Measurements from ENCODE around the gene EFNB2.

The EFNB2 gene

DNA sequence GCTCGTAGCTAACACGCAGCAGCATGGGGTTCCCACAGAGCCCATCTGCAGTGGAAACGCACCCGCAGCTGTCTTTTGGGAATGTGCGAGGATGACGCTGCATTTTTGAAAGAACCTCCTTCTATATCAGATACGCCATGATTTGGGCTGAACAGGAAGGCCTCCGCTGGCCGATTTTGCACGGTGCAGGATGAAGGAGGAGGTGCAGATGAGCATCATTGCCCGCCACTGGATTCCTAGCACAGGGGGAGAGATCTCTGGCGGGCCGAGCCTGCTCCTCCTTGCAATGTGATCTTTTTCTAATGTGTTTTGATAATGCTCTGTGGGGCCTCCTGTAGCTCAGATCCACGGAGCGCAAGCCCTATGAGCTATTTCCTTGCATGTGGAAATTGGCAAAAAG is 55.5 kb downstream of the EFNB2 start:
- no peak for DNase-seq

DNA sequence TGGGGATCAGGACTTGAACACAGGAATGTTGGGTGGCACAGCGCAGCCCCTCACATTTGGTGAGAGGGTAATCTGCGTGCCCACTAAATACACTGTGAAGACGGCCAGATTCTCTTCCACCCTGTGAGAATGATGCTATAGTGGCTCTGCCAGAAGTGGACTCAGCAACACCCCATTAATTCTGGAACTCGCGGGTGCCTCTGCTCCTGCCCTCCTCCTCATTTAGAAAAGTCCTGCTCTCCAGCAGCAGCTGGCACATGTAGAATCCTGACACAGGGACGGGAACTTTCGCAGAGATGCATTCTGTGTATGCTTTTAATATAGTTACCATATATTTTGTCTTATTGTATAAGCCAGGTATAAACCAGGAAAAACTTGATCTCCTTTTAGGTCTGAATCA is 57.3 kb downstream of the EFNB2 start:
- no peak for DNase-seq

DNA sequence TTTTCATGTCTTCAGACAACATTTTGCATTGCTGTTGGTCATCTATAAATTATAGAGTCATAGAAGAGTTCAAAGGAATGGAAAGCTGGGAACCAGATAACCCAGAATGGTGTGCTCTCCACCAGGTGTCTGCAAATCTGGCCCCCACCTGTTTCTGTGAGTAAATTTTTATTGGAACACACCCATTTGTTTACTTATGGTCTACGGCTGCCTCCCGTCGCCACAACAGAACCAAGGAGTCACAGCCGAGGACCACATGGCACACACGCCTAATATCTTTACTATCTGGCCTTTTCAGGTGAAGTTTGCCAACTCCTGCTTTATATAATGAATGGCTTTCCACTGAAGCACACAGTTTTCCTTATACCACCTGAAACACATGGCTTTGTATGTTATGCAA is 58.2 kb downstream of the EFNB2 start:
- no peak for DNase-seq

DNA sequence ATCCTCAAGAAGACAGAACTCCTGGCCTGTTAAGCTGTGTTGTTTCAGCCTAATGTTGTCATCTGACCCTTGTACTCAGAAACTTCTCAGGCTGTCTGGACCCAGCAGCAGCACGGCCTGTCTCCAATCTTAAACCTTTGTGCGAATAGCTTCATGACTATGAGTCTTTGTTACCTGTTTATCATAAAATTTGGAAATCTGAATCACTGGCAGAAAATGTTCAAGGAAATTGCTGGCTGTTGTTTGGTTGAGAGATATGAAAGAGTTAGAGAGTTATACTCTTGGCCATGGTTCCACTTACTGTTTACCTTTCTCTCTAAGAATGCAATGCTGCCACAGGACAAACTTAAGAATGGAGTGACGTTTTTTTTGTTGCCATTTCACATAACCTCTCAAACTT is 59.6 kb downstream of the EFNB2 start:
- DNase-seq: no peak

DNA sequence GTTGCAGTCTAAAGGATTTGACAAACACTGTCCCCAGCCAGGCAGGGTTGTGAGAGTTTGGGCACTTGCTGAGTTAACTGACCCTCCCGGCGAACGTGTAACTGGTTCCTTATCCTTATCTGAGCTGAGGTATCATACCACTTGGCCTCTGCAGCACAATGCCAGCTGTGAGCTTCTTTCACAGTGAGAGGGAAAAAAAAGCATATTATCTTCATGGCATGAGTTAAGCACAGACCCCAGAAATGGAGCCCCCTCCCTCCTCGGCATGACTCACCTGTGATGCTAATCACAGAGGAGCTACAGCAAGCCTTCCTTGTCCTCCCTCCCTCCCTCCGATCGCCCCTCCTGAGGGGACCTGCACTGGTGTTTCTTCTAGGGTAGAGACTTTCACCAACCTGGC is 60.5 kb downstream of the EFNB2 start:
- no peak for DNase-seq

DNA sequence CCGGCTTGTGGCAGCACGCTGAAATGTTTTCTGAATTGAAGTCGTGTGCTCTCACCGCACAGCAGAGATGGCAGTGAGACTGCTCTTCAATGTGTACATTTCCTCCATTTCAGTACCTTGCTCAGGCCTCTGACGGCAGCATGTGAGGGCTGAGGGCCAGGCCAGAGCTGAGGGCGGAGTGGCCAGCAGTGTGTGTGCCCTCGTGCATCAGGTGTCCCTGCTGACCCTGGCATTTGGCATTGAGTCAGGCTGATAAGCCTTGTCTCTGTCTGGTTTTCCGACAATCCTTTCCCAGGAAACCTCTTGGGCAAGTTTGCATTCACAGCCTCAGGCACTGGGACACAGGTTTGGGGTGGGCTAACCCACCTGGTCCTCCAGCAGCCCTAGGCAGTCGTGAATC is 62.3 kb downstream of the EFNB2 start:
- DNase-seq: no peak

DNA sequence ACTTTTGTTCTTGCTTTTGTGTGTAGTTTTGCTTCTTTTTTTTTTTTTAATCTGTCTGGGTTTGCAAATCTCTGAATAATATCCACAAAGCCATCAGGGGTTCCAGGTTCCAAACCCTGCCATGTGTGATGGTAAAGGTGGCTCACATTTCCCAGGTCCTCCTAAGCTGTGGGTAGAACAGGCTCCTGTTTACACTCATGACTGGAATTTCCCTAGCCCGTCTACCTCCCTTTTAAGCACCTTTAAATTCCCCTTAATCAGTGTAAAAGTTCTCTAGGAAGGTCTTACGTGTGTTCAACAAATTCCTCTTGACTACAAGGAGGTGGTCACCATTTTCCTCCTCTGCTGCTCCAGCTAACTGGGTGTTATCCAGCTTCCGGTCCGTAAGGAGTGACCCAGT is 62.8 kb downstream of the EFNB2 start:
- DNase-seq: no peak

DNA sequence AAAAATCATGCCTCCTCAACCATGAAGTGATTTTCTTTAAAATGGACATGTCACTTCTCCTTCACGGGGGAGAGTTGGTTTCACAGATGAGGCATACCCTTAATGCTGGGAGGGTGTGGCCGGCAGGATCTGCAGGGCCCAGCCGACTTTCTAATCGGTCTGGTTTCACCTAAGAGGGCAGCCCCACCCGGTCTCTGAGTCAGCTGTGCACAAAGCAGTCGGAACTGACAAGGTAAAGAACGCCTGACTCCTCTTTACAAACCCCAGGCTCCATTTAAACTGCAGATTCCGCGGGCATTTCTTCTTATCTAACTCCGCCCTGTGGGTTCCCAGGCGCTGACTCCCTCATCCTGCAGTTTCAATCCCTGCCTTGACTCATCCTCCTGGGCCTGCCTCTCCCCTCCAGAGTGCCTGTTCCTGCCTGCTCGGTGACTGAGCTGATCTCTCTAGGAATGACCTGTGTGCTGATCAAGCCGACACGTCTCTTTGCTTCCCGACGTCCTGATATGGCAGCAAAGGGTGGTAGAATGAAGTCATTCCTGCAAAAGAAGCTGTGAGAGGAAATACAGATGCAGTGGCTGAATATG is 63.4 kb downstream of the EFNB2 start:
- DNase-seq: no peak

DNA sequence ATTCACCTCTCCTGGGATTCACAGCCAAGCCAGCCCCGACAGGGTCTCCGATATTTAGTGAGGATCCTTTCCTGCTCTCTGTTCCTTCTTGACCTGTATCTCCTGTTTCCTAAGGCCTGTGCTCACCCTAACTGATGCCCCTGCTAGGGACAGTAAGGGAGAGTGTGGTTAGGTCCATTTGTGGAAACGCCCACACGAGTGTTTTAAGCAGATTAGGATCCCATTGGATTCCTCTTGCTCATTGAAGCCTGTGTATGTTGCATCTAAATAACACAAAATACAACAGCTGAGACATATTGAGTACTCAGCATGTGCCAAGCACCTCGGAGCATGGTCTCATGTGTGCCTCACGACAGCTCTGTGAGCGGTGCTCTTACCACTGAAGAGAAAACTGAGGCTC is 64.9 kb downstream of the EFNB2 start:
- DNase-seq: no peak

DNA sequence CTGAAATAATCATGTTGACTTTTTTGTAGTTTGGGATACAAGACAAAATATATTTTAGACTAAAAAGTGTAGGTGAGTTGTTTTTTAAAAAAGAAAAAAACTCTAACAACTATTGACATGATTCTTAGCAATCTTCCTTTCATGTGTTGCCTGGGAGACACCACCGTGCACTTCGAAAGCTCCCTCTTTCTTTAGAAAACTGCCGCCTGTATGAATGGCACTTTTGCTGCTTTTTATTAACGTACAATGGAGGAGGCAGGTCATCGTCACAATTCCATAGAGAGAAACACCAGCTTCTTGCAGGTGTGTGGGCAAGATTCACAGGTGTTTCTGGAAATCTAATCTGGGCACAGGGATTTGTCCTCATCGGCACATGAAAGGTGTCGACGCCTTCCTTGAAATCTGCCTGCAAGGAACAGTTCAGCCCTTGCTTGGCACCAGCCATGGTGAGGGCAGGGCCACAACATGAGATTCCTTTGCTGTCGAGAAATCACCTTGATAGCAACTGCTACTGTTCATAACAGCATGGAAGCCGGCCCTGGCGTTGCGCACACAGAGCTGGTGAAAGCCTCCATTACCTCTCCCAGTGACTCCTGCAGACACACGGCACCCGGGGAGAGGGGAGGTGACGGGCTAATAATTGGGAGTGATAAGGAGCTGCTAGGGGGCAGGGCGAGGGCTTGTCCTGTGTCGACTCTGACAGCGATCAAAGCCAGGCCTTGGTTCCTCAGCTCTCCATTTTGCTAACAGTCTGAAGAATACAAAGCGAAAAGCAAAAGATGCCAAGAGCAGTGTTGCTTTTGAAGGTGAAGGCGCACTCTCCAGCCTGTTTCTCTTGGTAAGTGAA is 66.5 kb downstream of the EFNB2 start:
- no peak for DNase-seq

DNA sequence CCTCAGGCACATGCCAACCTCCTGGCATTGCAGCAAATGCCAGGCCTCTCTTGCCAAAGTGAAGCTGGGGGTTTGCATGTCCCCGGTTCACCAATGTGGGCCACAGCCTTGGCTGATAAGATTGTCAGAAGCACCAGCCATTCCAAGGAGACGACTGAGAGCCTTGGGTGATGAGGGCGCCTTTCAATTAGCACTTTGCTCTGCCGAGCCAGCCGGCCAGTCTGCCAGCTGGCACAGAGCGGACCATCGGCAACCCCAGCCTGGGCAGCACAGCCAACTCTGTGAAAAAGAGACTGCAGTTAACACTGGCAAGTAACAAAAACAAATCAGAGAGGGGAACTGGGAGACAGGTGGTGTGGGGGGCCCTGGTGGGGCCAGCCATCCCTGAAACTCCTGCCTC is 67.3 kb downstream of the EFNB2 start:
- DNase-seq: no peak

DNA sequence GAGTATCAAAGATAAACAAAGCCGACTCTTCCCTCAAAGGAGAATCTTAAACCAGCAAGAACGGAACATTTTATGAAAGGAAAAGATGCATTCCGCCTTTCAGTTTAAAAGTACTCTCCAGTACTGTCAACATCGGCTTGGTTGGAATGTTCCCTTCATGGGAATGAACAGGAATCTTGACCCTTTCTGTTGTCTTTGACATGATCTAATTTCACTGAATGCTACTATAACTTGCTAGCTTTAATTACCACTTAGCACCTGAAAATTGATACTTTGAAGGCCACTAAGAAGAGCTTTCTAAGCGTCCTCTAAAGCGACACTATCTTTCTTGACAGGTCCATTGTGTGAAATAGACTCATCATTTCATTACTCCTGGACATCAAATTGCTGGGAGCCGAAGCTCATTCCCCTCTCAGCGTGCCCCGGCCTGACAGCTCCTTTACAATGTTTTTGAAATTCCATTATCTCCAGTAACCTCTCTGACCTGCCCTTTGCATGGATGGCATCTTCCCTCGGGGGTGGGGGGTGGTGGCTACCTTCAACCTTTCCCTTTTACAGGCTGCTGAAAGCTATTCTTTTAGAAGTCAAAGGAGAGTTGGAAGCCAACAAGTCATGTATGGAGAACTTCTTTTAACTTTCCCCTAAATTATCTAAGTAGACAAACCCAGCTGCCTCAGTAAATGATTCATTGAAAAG is 67.9 kb downstream of the EFNB2 start:
- DNase-seq: no peak

DNA sequence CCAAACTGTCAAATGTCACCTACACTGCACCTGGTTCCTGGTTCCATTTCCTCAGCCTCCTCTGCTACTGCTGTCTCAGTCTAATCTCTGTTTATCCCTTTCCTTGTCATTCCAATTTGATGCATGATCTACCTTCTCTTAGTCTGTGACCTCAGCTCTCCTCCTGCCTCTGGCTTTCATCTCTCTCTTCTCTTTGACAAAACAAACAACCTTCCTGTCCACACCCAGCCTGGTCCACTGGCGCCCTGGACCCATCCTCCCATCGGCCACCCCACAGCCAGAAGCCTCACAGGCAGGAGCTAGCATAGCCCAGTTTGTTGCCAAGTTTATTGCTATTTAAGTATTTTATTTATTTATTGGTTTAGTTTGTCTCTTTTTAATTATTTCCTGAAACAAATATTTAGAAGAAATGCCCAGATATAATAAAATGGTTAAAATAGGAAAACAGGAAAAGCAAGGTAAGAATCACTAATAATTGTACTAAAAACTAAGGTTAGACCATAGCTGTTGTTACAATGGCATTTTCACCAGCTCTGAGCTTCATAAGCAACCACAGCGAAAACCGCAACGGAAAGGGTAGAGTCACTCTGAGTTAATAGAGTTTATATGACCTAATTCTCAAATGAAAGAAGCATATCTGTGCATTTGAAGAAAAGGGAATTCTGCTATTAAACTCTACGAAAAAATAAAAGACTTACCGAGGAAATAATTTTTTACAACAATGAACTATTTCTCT is 68.6 kb downstream of the EFNB2 start:
- DNase-seq: no peak

DNA sequence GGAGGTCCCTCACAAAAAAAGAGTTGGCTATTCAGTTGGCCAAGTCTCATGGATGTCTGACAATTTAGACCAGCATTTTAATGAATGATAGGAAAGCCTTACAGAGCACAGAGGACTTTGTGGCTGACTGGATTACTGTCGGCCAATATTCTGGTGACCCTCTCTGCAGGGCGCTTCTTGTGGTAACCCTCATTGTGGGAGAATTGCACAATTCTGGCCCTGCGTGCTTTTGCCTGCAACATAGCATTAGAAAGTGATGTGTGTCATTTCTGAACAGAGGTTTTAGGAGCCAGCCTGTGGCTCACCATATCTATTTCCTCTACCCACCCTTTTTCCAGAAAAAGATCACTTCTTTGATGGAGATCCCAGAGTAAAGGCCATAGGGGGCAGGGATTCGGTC is 71.4 kb downstream of the EFNB2 start:
- DNase-seq: no peak

DNA sequence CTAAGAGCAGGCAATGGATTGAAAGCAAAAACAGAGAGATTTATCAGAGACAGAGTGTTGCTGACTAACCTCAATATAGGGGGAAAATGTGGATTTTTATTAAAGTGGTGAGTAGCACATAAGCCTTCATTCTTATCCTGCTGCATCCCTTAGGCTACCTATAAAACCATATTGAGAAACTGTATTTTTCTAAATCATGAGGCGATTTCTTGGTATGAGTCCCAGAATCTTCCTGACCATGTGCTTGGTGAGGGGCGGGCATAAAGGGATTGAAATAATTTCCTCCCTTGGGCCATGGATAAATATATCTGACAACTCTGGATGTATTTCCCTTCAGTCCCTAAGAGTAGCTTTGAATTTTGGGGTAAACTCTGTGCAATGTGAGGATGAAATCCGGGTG is 72.8 kb downstream of the EFNB2 start:
- no peak for DNase-seq

DNA sequence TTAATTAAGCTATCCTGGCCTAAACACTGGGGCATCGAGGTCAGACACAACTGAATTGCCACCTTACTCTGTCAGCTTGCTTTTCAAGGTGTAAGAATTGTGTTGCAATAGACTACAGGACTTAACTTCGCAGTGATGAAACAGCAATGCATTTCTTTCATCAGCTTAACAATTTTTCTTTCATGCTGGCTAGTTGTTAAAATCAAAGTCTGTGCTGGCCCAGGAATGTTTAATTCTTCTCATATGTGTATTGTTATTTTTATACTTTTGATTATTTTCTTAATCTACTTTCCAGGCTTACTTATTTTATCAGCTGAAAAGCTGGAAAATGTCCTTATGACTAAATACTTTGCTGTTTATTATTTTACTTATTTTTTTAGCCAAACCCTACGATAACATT is 79.7 kb downstream of the EFNB2 start:
- DNase-seq: no peak

DNA sequence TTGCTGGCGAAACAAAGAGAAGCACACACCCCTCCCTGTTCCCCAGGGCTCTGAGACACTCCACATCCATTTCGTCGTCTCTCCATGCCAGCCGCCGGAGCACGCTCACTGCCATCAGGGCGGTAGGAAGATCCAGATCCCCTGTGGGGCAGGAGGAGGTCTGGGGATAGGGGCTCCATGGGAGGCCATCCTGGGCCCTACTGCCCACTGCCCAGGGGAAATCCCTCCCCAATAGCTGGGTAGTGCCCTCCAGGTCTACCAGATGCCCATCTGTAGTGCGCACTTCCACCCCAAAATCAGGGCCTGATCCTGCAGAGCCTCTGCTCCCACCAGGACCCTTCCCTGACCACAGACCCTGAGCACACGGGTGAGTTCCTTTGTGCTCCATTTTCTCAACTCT is 80.3 kb downstream of the EFNB2 start:
- no peak for DNase-seq

DNA sequence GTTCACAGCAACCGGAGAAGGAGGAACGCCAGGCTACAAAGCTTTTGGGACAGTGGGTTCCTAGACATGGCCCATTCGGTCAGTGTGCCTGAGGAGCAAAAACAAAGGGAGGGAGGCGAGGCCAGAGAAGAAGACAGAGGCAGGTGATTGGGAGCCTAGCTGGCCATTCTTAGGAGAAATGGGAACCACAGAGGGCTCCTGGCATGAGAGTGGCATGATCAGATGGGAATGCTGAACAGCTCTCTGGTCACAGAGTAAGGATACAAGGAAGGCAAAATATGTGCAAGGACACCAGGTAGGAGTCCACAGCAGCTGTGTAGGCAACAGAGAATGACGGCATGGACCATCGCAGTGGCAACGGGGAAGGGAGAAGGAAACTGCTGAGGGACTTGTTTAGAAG is 82.4 kb downstream of the EFNB2 start:
- DNase-seq: no peak

DNA sequence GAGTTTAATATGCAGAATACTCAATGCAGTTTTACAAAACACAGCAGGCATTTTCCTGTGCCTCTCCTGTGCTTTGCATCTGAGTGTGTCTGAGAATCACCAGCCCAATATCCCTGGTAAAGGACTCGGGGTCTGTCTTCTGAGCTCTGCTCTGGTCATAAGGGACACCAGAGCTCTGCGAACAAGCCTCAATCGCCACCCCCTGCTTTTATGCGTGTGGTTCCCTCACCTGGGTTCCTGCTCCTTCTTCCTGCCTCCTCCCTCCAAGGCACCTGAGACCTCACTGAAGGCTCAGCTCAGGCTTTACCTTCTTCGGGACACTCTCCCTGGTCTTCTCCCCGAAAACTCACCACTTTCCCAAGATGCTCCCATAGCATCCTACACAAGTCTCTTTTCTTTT is 84.5 kb downstream of the EFNB2 start:
- no peak for DNase-seq

DNA sequence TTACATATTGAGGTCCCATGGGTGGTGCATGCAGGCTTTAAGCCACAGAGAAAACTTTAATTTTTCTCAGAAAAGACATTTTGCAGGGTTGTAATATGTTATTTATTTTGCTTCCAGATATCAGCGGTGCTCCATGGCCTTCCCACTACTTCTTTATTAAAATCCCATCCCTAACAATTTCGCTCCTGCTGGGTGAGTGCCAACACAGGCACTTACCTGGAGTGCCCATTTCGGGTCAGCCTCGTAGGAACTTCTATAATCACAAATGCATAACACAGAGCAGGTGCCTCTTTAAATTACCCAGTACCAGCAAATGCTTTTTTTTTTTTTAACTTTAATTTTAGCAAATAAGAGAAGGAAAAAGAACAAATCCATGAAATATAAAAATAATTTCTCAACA is 86.4 kb downstream of the EFNB2 start:
- no peak for DNase-seq

DNA sequence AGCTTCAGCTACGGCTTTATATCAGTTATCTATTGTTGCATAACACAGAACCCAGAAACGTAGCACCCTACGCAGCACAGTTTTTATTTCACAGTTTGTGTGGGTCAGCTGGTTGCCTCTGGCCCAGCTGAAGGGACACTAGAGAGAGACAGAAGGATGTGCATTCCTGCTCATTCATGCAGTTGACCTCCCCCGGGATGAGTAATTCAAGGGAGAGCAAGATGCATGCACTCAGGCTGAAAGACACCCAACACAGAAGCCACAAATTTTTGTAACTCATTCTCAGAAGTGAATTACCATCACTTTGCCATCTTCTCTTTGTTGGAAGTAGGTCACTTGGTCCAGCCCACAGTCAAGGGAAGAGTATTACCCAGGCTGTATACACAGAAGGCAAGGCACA is 89.5 kb downstream of the EFNB2 start:
- no peak for DNase-seq

DNA sequence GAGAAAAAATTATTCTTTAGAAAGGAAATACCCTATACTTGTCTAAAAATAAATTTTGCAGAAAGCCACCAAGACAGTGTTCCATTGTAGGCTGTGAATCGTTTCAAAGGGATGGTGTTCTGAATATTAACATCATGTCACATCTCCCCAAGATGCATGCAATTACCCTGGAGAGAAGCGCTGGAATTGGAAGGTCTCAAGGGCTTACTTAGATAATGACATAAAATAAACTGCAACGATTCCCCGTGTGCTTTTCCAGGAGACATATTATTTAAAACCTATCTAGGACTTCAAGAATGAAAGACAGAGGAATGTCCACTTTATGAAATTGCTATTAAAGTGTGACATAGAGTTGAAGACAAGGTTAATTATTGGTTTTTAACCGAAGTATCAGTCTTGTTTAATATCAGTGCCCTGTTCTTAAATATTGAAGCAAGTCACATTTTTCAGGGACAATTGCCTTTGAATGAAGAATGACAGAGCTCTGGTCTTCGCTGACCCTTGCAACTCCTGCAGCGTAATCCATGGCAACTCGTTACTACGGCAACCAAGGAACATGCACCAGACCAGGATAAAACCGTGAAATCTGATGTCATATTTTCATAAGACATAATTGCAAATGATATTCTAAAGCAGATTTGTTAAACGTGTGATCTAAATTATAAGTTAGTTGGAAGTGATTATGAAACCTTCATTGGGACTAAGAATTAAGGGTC is 91.7 kb downstream of the EFNB2 start:
- DNase-seq: no peak

DNA sequence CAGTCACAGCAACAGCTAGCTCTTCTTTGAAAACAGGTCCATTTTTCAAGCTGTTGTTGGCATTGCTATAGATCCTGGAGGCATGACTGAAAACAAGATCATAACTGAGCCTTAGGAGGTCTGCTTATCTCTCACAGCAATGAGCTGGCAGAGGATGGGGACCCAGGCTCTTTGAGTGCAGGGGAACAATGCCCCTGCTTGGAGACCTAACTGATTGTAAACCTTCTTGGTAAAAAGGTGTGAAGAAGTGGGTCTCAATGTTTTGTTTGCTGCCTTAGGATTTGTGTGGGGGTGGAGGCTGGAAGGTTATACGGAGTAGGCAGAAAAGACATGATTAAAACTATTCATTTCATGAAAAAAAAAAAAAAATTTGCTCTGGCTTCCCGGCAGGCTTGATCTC is 94.6 kb downstream of the EFNB2 start:
- no peak for DNase-seq
